Stimulated activated naive B cell treated with anti-CD40 and anti-IgM and Interleukin-4, amounts not matched to agents 10 μg/mL and 1 μg/mL and 100 μg/mL, for 72 hours (primary cell): Measurements from ENCODE around the gene HGD.
"Not testable (repeated sequence)": the region's sequence is repeated elsewhere in the genome, so short reads cannot be mapped to it uniquely, and the experiment has no call there.

ENCODE experiments used
- ATAC-seq, 2 donors: fragments of 150-1000 bp; cut with Tn5 transposase; replicated peaks; 2 replicates each; pipeline ENCODE4 v1.10.0; 2021; ENCODE audit warnings: moderate library complexity in 1 of 2
- DNase-seq: peaks from one replicate; pipeline ENCODE4 v3.0.0; 2021
- H3K27ac Mint-ChIP-seq: one replicate; pipeline ENCODE4 v1.8.0; 2022; ENCODE audit warnings: mild to moderate bottlenecking, mixed read lengths
- H3K27me3 Mint-ChIP-seq, 2 donors: one replicate each; pipeline ENCODE4 v1.8.0; 2022; ENCODE audit warnings: mixed read lengths in 2 of 2
- H3K36me3 Mint-ChIP-seq, 2 donors: one replicate each; pipeline ENCODE4 v1.8.0; 2022; ENCODE audit warnings: mixed read lengths in 2 of 2, mild to moderate bottlenecking in 1 of 2
- H3K4me1 Mint-ChIP-seq, 2 donors: one replicate each; pipeline ENCODE4 v1.8.0; 2022; ENCODE audit warnings: mixed read lengths in 2 of 2, mild to moderate bottlenecking in 1 of 2
- H3K4me3 Mint-ChIP-seq, 2 donors: one replicate each; pipeline ENCODE4 v1.8.0; 2022; ENCODE audit warnings: mild to moderate bottlenecking in 2 of 2, mixed read lengths in 2 of 2, moderate library complexity in 1 of 2
- H3K9me3 Mint-ChIP-seq, 2 donors: one replicate each; pipeline ENCODE4 v1.8.0; 2022; ENCODE audit warnings: mixed read lengths in 2 of 2, mild to moderate bottlenecking in 1 of 2

Gene HGD

GRCh38 chr3:120682095-120682681, at the start of gene HGD:
TSS of gene HGD (minus strand) at chr3:120682239. CDS start at chr3:120682111, 128 bp downstream.
- DNase-seq = no peak
- peaks cover 4 to 5% of the 10 kb centered on the region in 2 donors for H3K9me3 Mint-ChIP-seq
- no peak within 1 kb of the TSS for H3K4me3 Mint-ChIP-seq
- peaks cover 0 to 5% of the 10 kb centered on the region in 2 donors for H3K27me3 Mint-ChIP-seq
- peaks cover 15 to 22% of the 10 kb centered on the region in 2 donors for H3K4me1 Mint-ChIP-seq
- no peak within 1 kb of the TSS for H3K27ac Mint-ChIP-seq
- peaks cover 4 to 23% of the 10 kb centered on the region in 2 donors for H3K36me3 Mint-ChIP-seq
- ATAC-seq = no peak

GRCh38 chr3:120730576-120731542, 48.8 kb upstream of the HGD start:
- H3K36me3 Mint-ChIP-seq = peaks cover 17 to 22% of the 10 kb centered on the region in 2 donors
- DNase-seq (no peak), ATAC-seq (no peak)
- H3K4me1 Mint-ChIP-seq = no peaks in the 10 kb centered on the region
- peaks cover 0 to 7% of the 10 kb centered on the region in 2 donors for H3K9me3 Mint-ChIP-seq
- H3K27ac Mint-ChIP-seq = no peak overlapping the region
- H3K4me3 Mint-ChIP-seq = no peak overlapping the region
- H3K27me3 Mint-ChIP-seq = no peaks in the 10 kb centered on the region

GRCh38 chr3:120726791-120727190, 44.8 kb upstream of the HGD start:
- ATAC-seq (no peak), DNase-seq (no peak)
- no peak overlapping the region for H3K27ac Mint-ChIP-seq
- no peaks in the 10 kb centered on the region for H3K4me1 Mint-ChIP-seq
- no peaks in the 10 kb centered on the region for H3K9me3 Mint-ChIP-seq
- no peak overlapping the region for H3K4me3 Mint-ChIP-seq
- peaks cover 11 to 28% of the 10 kb centered on the region in 2 donors for H3K36me3 Mint-ChIP-seq
- H3K27me3 Mint-ChIP-seq = no peaks in the 10 kb centered on the region

- Mint-ChIP-seq H3K27ac (peak overlapping the region; percentile 44), H3K4me1 (peaks cover 12 to 34% of the 10 kb centered on the region in 2 donors), H3K4me3 (peak overlapping the region; percentile 15 to 65), H3K36me3 (peaks cover 9 to 38% of the 10 kb centered on the region in 2 donors)
- ATAC-seq, H3K9me3 Mint-ChIP-seq, H3K27me3 Mint-ChIP-seq: not testable (repeated sequence)
- DNase-seq = peak; percentile 1
Measured at GRCh38 chr3:120719167-120719834, 37.3 kb upstream of the HGD start.

- H3K9me3 Mint-ChIP-seq = peaks cover 0 to 1% of the 10 kb centered on the region in 2 donors
- DNase-seq = no peak
- peaks cover 7 to 12% of the 10 kb centered on the region in 2 donors for H3K36me3 Mint-ChIP-seq
- H3K27ac Mint-ChIP-seq = no peak overlapping the region
- ATAC-seq = no peak
- H3K4me1 Mint-ChIP-seq = peaks cover 2 to 16% of the 10 kb centered on the region in 2 donors
- no peaks in the 10 kb centered on the region for H3K27me3 Mint-ChIP-seq
- H3K4me3 Mint-ChIP-seq = no peak overlapping the region
Measured at GRCh38 chr3:120713262-120713661, 31.2 kb upstream of the HGD start.

- H3K9me3 Mint-ChIP-seq = peaks cover 0 to 1% of the 10 kb centered on the region in 2 donors
- H3K27me3 Mint-ChIP-seq = no peaks in the 10 kb centered on the region
- no peak for DNase-seq
- H3K27ac Mint-ChIP-seq = no peak overlapping the region
- peaks cover 12 to 19% of the 10 kb centered on the region in 2 donors for H3K36me3 Mint-ChIP-seq
- ATAC-seq = no peak
- H3K4me3 Mint-ChIP-seq = no peak overlapping the region
- peaks cover 5 to 24% of the 10 kb centered on the region in 2 donors for H3K4me1 Mint-ChIP-seq
Measured at GRCh38 chr3:120710369-120710768, 28.3 kb upstream of the HGD start.

- Mint-ChIP-seq H3K36me3 (peaks cover 20 to 26% of the 10 kb centered on the region in 2 donors), H3K27me3 (no peaks in the 10 kb centered on the region), H3K4me3 (no peak overlapping the region), H3K27ac (no peak overlapping the region), H3K9me3 (peaks cover 1% of the 10 kb centered on the region in 2 donors), H3K4me1 (peaks cover 4 to 17% of the 10 kb centered on the region in 2 donors)
- DNase-seq (no peak), ATAC-seq (peak; percentile 61)
Measured at GRCh38 chr3:120708408-120708807, 26.4 kb upstream of the HGD start.

- peaks cover 23 to 36% of the 10 kb centered on the region in 2 donors for H3K36me3 Mint-ChIP-seq
- peaks cover 3 to 5% of the 10 kb centered on the region in 2 donors for H3K9me3 Mint-ChIP-seq
- no peak for DNase-seq
- no peaks in the 10 kb centered on the region for H3K27me3 Mint-ChIP-seq
- peak; percentile 23 to 42 for ATAC-seq
- no peak overlapping the region for H3K4me3 Mint-ChIP-seq
- H3K27ac Mint-ChIP-seq = no peak overlapping the region
- peaks cover 4 to 17% of the 10 kb centered on the region in 2 donors for H3K4me1 Mint-ChIP-seq
Measured at GRCh38 chr3:120706950-120707349, 24.9 kb upstream of the HGD start.

GRCh38 chr3:120705884-120706582, 24.0 kb upstream of the HGD start:
- ATAC-seq = no peak
- H3K27ac Mint-ChIP-seq = no peak overlapping the region
- peaks cover 4 to 17% of the 10 kb centered on the region in 2 donors for H3K4me1 Mint-ChIP-seq

GRCh38 chr3:120699333-120699732, 17.3 kb upstream of the HGD start:
- no peak overlapping the region for H3K4me3 Mint-ChIP-seq
- H3K27me3 Mint-ChIP-seq = no peaks in the 10 kb centered on the region
- H3K4me1 Mint-ChIP-seq = no peaks in the 10 kb centered on the region
- no peak for ATAC-seq
- no peak overlapping the region for H3K27ac Mint-ChIP-seq
- peaks cover 21 to 39% of the 10 kb centered on the region in 2 donors for H3K36me3 Mint-ChIP-seq
- DNase-seq = no peak
- peaks cover 3 to 5% of the 10 kb centered on the region in 2 donors for H3K9me3 Mint-ChIP-seq

More at GRCh38 chr3:120705884-120706582, 24.0 kb upstream of the HGD start:
- Mint-ChIP-seq H3K4me3 (no peak overlapping the region), H3K27me3 (no peaks in the 10 kb centered on the region), H3K9me3 (peaks cover 3 to 5% of the 10 kb centered on the region in 2 donors), H3K36me3 (peaks cover 23 to 36% of the 10 kb centered on the region in 2 donors)
- no peak for DNase-seq

- Mint-ChIP-seq H3K27ac (no peak overlapping the region), H3K4me1 (peaks cover 3 to 10% of the 10 kb centered on the region in 2 donors), H3K4me3 (no peak overlapping the region), H3K36me3 (peaks cover 8 to 20% of the 10 kb centered on the region in 2 donors), H3K27me3 (no peaks in the 10 kb centered on the region), H3K9me3 (no peaks in the 10 kb centered on the region)
- DNase-seq = no peak
- ATAC-seq = no peak
Measured at GRCh38 chr3:120693439-120694171, 11.6 kb upstream of the HGD start.

- no peak for ATAC-seq
- Mint-ChIP-seq H3K4me3 (no peak overlapping the region), H3K27ac (peak overlapping the region; percentile 28), H3K4me1 (peaks cover 7 to 10% of the 10 kb centered on the region in 2 donors), H3K9me3 (no peaks in the 10 kb centered on the region), H3K27me3 (no peaks in the 10 kb centered on the region), H3K36me3 (peaks cover 8 to 33% of the 10 kb centered on the region in 2 donors)
- DNase-seq = no peak
Measured at GRCh38 chr3:120689395-120689794, 7.4 kb upstream of the HGD start.

GRCh38 chr3:120688121-120688520, 6.1 kb upstream of the HGD start:
- Mint-ChIP-seq H3K9me3 (no peaks in the 10 kb centered on the region), H3K27me3 (no peaks in the 10 kb centered on the region), H3K4me3 (no peak overlapping the region), H3K27ac (no peak overlapping the region), H3K36me3 (peaks cover 2 to 27% of the 10 kb centered on the region in 2 donors), H3K4me1 (peaks cover 4 to 5% of the 10 kb centered on the region in 2 donors)
- no peak for DNase-seq
- peak; percentile 91 to 99 for ATAC-seq
